ENCODE results near the gene TMEM131L.
"Not testable (repeated sequence)": the region's sequence is repeated elsewhere in the genome, so short reads cannot be mapped to it uniquely, and the experiment has no call there.

TMEM131L gene

GRCh38 chr4:153449338-153449737 is 16.8 kb upstream of the TMEM131L start:
- DNase-seq, result no peak

DNA sequence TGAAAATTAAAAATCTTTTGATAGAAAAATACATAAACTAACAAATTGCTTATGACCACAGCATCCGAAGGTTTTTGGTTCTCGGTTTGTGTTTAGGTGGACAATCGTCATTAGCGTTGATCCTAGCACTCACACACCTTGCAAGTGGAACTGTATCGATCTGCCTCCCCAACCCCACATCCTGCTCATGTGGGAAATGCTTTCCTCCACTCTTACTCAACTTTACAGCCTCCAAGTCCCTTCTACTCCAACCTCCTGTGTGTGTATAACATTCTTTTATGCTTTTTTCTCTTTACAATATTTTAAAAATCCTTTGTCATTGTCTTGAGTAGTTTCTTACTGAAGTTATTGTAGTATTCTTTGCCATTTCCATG is 15.6 kb upstream of the TMEM131L start:
- DNase-seq, result peak; percentile 45

- not testable (repeated sequence) for DNase-seq
Observed at GRCh38 chr4:153451145-153451544, 15.0 kb upstream of the TMEM131L start.

DNA sequence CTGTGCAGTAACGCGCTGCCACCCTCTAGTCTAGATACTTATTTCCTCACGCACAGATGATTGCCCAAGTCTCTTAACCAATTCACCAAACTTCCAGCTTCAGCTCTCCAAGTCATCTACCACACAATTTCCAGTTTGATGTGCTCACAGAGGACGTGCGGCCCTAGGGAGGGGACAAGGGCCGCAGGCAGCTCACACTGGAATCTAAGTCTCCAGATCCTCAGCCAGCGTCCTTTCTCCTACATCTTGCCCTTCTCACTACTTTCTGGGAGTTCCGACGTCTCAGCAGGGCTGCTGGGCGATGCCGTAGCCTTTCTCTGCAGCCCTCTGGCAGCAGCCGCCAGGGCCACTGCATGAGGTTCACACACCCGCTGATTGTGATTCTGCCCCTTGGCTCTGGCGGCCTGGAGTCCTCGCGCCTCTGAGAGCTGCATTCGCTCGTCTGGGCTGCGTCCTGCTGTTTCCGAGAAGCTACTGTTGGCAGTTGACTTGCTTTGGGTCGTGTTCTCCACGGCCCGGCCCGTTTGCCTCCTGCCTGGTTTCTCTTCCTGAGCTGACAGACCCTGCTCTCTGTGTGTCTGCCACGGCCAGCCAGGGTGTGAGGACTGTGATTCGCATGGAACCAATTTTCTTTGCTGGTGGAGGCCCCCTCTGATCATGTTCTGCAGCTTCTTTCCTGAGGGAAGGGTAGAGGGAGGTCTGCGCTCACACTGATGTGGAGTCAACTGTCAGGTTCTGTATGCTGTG is 14.1 kb upstream of the TMEM131L start:
- no peak for DNase-seq

DNA sequence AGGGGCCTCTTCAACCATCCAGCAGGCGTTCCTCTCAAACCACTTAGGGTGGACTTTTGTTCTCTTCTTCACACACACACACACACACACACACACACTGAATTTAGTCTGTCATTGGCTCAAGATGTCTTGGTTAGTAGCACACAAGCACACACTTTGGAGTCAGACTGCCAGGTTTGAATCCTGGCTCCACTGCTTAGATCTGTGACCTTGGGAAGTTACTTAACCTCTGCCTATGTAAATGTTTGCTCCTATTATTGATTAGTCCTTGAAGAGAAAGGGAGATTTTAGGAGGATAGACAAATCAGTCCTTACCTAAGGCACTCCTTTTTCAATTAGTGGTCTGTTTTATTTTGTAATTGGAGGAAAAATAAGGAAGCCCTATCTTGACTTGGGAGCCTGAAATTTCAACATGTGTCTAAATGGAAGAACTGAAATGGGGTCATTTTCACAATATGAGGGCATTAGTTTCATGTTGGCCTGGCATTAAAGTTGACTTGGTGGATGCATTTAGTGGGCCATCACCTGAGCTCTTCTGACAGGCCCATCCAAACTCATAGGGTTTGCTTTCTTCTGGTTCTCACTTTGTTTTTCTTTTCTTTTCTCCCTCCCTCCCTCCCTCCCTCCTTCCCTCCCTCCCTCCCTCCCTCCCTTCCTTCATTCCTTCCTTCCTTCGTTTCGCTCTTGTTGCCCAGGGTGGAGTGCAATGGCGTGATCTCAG is 13.3 kb upstream of the TMEM131L start:
- no peak for DNase-seq

- no peak for DNase-seq
Observed at GRCh38 chr4:153453402-153453801, 12.8 kb upstream of the TMEM131L start.

DNA sequence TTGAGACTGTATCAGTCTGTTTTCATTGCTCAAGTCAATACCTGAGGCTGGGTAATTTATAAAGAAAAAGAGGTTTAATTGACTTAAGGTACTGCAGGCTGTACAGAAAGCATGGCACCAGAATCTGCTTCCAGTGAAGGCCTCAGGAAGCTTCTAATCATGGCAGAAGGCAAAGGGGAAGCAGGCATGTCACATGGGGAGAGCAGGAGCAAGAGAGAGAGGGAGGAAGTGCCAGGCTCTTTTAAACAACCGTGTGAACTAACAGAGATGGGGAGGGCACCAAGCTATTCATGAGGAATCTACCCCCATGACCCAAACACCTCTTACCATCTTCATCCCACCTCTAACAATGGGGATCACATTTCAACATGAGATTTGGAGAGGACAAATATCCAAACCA is 7.2 kb upstream of the TMEM131L start:
- DNase-seq, result no peak

DNA sequence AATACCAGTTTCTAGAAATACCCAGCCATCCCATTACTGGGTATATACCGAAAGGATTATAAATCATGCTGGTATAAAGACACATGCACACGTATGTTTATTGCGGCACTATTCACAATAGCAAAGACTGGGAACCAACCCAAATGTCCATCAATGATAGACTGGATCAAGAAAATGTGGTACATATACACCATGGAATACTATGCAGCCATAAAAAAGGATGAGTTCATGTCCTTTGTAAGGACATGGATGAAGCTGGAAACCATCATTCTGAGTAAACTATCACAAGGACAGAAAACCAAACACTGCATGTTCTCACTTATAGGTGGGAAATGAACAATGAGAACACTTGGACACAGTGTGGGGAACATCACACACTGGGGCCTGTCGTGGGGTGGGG is 4.6 kb upstream of the TMEM131L start:
- not testable (repeated sequence) for DNase-seq

- DNase-seq, result no peak
Observed at GRCh38 chr4:153464068-153464467, 2.1 kb upstream of the TMEM131L start.

- no peak for DNase-seq
Observed at GRCh38 chr4:153465140-153465539, 1.0 kb upstream of the TMEM131L start.

GRCh38 chr4:153465615-153466080 is 512 bp upstream of the TMEM131L start:
- peak; percentile 48 for DNase-seq

DNA sequence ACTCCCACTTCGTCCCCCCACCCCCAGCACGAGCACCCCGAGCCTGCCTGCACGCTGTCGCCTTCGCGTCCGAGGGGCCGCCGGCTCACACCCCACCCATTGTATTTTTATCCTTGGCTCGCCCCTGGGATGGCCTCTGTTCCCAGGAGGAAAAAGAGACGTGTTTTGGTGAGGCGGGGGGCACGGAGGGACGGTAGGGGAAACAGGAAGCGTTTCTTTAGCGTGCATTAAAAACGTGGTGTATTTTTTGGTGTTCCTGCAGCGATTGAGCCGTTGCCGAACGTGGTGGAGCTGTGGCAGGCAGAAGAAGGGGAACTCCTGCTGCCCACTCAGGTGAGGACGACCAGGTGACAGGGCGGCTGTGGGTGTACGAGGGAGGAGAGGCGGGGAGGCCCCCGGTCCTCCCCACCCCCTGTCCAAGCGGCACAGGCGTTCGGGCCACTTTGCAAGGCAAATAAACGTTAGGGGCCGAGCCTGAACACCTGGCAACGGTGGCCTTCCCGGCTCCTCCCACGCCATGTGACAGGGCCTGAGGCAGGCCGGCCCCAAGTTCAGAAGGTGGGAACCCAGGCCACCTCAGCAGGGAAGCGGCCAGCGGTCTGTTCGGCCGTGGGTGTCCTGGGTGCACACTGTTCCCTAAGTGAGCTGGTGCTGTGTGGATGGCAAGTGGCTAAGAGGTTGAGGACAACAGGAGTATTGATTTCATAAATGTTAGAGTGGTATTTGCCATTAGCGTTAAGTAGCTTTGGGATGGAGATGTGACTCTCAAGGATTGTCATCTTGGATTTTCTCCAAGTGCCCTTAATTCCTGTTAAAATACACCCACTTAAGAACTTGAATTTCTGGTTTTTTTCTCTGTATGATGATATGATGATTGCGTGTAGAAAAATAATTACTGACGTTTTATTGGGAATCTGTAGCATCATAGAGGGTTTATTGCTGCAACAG is 1.1 kb downstream of the TMEM131L start:
- DNase-seq, result peak; percentile 51

DNA sequence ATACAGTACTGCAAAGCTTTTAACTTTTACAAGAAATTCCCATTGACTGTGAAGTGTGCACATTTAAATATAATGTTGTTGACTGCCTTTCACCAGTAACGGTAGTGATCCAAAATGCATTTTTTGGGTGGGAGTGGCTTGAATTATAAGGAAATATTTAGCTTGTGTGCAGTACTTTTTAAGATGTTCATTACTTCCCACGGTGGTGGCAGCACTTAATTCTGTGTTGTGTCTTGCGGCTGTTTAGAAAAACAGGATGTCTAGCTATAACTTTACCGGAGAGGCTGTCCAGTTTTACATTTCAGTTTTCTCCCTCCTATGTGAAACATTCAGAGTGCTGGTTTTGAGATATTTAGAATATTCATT is 1.7 kb downstream of the TMEM131L start:
- DNase-seq, result peak; percentile 56

GRCh38 chr4:153468587-153468986 is 2.4 kb downstream of the TMEM131L start:
- peak; percentile 49 for DNase-seq

- DNase-seq, result no peak
Observed at GRCh38 chr4:153469031-153469430, 2.9 kb downstream of the TMEM131L start.

DNA sequence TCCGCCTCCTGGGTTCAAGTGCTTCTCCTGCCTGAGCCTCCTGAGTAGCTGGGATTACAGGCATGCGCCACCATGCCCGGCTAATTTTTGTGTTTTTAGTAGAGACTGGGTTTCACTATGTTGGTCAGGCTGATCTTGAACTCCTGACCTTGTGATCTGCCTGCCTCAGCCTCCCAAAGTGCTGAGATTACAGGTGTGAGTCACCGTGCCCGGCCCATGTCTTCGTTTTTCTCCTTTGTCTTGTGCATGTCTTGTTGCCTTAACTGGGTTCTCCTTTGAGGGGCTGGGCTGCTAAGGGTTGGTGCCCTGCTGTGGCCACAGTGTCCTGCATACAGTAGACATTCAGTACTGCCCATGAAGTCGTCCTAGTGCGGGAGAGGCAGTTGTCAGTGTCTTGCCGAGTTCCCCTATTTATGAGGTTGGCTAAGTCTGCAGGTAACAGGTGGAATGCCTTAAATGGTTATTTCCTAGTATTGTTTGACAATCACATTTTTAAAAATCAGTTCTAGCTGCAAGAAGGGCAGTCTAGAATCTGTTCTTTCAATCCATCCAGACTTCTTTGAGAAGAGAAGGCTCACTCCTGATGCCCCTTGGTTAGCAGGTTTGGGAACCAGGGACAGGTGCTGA is 5.0 kb downstream of the TMEM131L start:
- peak; percentile 46 for DNase-seq

GRCh38 chr4:153471698-153472093 is 5.5 kb downstream of the TMEM131L start:
- DNase-seq, result peak; percentile 61

- DNase-seq, result no peak
Observed at GRCh38 chr4:153472122-153473037, 6.2 kb downstream of the TMEM131L start.

DNA sequence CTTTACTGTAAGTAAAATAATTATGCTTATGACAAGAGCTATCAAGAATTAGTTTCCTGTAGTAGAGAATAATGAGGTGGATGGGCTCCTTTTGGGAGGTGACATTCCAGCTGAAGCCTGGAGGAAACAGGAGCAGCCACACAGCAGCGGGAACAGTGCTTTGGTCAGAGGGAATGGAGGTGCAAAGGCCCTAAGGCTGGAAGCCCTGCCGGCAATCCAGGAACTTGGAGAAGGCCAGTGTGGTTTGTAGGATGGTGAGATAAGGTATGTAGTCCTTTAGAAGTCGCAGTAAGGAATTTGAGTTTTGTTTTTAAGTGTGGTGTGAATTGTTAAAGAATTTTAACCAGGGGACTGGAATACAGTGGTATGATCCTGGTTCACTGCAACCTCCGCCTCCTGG is 8.1 kb downstream of the TMEM131L start:
- DNase-seq, result no peak

GRCh38 chr4:153476829-153477574 is 10.8 kb downstream of the TMEM131L start:
- DNase-seq, result no peak

- DNase-seq, result no peak
Observed at GRCh38 chr4:153479101-153479500, 12.9 kb downstream of the TMEM131L start.

All from CD4-positive, alpha-beta T cell treated with Interleukin-17A for 4 hours (primary cell).